ENCODE data around the gene SHC3. TPM values are rescaled to one million over a fixed set of nuclear protein-coding genes. Genes with fewer than 3 reads are reported as not detected.

SHC3 gene, protein sequence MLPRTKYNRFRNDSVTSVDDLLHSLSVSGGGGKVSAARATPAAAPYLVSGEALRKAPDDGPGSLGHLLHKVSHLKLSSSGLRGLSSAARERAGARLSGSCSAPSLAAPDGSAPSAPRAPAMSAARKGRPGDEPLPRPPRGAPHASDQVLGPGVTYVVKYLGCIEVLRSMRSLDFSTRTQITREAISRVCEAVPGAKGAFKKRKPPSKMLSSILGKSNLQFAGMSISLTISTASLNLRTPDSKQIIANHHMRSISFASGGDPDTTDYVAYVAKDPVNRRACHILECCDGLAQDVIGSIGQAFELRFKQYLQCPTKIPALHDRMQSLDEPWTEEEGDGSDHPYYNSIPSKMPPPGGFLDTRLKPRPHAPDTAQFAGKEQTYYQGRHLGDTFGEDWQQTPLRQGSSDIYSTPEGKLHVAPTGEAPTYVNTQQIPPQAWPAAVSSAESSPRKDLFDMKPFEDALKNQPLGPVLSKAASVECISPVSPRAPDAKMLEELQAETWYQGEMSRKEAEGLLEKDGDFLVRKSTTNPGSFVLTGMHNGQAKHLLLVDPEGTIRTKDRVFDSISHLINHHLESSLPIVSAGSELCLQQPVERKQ
- 7.4 and 11.7 TPM in 2 replicates for total RNA-seq

DNA sequence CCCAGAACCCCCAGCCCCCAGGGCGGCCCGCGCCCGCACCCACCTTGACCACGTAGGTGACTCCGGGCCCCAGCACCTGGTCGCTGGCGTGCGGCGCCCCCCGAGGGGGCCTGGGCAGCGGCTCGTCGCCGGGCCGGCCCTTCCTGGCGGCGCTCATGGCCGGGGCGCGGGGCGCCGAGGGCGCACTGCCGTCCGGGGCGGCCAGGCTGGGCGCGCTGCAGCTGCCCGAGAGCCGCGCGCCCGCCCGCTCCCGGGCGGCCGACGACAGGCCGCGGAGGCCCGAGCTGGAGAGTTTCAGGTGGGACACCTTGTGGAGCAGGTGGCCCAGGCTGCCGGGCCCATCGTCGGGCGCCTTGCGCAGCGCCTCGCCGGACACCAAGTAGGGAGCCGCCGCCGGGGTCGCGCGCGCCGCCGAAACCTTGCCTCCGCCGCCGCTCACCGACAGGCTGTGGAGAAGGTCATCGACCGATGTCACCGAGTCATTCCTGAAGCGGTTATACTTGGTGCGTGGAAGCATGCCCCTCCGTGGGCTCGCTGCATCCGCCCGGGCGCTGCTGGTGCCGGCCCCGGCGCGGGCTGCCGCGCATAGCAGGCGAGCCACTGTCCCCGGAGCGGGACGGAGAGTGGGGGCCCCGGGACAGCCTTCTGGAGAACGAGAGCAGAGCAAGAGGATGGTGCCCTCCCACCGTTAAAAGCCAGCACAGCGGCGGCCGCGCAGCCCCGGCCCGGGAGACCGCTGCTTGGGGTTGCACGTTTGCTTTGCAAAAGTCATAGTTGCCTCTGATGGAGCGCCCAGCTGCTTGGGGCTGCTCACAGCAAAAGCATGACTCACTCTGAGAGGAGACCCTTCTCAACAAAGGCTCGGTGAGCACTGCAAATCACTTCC lies at the start of gene SHC3:
TSS of gene SHC3 (minus strand) at position 875 of the 886 bp plus-strand sequence. CDS start at position 517, 358 bp downstream.
- peak; percentile 22 for DNase-seq (ENCODE audit: low read depth)
- peak within 1 kb of the TSS; percentile 52 for H3K4me3 ChIP-seq (ENCODE audit: low read depth, low read length)
- TF ChIP-seq, protein P1, sequence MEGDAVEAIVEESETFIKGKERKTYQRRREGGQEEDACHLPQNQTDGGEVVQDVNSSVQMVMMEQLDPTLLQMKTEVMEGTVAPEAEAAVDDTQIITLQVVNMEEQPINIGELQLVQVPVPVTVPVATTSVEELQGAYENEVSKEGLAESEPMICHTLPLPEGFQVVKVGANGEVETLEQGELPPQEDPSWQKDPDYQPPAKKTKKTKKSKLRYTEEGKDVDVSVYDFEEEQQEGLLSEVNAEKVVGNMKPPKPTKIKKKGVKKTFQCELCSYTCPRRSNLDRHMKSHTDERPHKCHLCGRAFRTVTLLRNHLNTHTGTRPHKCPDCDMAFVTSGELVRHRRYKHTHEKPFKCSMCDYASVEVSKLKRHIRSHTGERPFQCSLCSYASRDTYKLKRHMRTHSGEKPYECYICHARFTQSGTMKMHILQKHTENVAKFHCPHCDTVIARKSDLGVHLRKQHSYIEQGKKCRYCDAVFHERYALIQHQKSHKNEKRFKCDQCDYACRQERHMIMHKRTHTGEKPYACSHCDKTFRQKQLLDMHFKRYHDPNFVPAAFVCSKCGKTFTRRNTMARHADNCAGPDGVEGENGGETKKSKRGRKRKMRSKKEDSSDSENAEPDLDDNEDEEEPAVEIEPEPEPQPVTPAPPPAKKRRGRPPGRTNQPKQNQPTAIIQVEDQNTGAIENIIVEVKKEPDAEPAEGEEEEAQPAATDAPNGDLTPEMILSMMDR (IDR thresholded peaks at IDR 0.05; ENCODE audit: insufficient read depth, low read depth, low read length), result no peak

DNA sequence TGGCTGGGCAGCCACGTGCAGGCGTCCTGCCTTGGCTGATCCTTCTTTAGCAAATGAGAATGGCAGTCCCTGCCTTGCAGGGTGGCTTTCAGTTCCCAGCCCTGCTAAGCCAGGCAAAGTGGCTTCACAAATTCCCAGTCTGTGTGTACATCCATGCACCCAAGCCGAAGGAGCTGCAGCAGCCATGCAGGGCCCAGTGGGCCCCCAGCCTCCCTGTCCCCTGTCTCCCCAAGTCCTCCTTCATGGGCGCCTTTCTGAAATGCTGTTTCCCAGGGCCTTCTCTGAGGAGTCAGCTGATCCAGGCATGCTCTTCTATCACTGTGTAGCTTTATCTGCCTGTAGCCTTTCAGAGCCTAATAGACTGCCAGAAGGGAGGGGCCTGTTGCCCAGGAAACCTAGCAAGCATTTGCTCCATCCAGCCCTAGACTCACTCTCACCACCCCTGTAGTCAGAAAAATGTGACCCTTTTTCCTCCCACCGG lies 47.4 kb upstream of the SHC3 start:
- H3K4me3 ChIP-seq (ENCODE audit: low read depth, low read length), result no peak overlapping the region
- DNase-seq (ENCODE audit: low read depth), result peak; percentile 20
- TF ChIP-seq, protein P1 (IDR thresholded peaks at IDR 0.05; ENCODE audit: insufficient read depth, low read depth, low read length), result no peak

DNA sequence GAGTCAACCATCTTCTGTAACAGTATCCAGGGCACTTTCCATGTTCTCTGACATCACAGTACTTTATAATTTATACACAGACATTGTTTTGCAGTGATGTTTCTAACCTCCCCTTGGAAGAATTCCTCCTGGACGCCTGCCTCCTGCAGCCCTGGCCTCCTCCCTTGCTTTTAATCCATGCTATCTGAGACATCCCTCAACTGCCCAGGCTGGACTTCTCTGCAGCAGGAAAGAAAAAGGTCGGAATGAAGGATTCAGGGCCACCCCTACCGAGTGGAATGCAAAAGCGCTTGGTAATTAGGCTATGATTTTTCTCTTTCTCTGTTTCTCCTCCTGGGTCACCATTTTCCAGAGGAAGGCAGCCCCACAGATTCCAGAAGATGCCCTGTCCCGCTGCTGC lies 47.0 kb upstream of the SHC3 start:
- TF ChIP-seq, protein P1 (IDR thresholded peaks at IDR 0.05; ENCODE audit: insufficient read depth, low read depth, low read length), result no peak
- DNase-seq (ENCODE audit: low read depth), result peak; percentile 52
- no peak overlapping the region for H3K4me3 ChIP-seq (ENCODE audit: low read depth, low read length)

DNA sequence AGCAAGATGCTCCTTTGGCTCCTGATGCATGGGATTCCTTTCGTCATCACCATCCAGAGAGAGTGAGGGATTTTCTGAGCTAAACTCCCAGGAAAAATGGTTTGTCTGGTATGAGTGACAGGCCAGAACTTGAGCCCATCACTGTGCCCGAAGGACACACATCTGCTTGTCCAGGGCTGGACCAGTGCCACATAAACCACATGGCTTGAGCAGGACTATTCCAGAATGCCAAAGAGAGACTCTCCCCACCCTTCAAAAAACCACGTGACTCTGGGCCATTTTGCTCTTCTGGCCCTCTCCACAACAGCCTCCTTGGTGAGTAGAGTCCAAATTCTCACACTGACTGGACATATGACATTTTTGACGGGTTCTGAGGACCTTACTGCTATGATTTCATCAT lies 46.4 kb upstream of the SHC3 start:
- no peak for DNase-seq (ENCODE audit: low read depth)
- TF ChIP-seq, protein P1 (IDR thresholded peaks at IDR 0.05; ENCODE audit: insufficient read depth, low read depth, low read length), result no peak
- no peak overlapping the region for H3K4me3 ChIP-seq (ENCODE audit: low read depth, low read length)

DNA sequence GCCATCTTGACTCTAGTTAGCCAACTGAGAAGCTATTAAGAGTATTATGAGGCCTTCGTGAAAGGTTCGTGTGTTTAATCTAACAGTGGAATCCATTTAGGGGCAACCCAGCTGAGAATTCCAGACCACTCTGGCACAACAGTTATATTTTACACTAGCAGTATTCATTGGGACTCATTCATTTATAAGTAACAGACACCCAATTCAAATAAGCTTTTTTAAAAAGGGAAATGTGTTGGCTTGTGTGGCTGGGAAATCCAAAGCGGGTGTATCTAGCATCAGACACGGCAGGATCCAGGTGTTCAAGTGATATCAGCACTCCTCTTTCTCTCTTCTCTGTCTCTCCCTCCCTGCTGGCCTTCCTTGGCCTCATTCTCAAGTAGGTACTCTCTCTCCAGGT lies 46.0 kb upstream of the SHC3 start:
- H3K4me3 ChIP-seq (ENCODE audit: low read depth, low read length), result no peak overlapping the region
- TF ChIP-seq, protein P1 (IDR thresholded peaks at IDR 0.05; ENCODE audit: insufficient read depth, low read depth, low read length), result no peak
- no peak for DNase-seq (ENCODE audit: low read depth)

DNA sequence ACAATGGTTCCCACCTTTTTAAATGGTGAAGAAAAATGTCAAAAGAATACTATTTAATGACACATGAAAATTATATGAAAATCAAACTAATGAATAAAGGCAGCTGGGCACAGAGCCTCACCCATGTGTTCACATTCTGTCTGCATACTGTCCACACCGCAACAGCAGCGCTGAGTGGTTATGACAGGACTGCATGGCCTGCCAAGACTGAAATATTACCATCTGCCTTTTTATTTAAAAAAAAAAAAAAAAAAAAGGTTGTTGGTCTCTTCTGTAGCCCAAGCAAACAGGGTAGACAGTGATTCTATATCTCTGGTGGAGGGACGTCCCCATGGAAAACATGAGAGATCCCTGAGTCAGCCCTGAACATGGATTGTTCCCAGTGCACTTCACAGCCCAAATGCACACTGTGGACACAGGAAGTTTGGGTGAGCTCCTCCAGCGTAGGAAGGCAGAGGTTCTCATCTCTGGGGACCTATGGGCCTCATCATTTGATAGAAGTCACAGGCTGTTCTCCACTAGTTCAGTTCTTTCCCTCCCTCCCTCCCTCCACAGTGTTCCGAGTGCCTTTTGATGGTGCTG lies 44.9 kb upstream of the SHC3 start:
- DNase-seq (ENCODE audit: low read depth), result no peak
- H3K4me3 ChIP-seq (ENCODE audit: low read depth, low read length), result no peak overlapping the region
- TF ChIP-seq, protein P1 (IDR thresholded peaks at IDR 0.05; ENCODE audit: insufficient read depth, low read depth, low read length), result no peak
